HG03060 (cell line): ENCODE results near the gene RIPPLY2.

Experiments
- ATAC-seq: cut with Tn5 transposase; IDR thresholded peaks from one replicate; pipeline ENCODE4 v1.9.1; 2021; ENCODE audit warnings: low read depth, moderate number of reproducible peaks; ENCODE audit not compliant: unreplicated experiment

Gene RIPPLY2

GRCh38 chr6:83859410-83860358 is 6.5 kb downstream of the RIPPLY2 start, which contains the start of gene CYB5R4:
CYB5R4 (plus strand) TSS chr6:83859689; CDS start chr6:83859783, 94 bp downstream.
- ATAC-seq = peak; percentile 93

- no peak for ATAC-seq
Observed at GRCh38 chr6:83860359-83860755, 7.2 kb downstream of the RIPPLY2 start.

GRCh38 chr6:83860782-83861495 is 7.8 kb downstream of the RIPPLY2 start:
- ATAC-seq = no peak

GRCh38 chr6:83862776-83863471 is 9.8 kb downstream of the RIPPLY2 start:
- ATAC-seq = no peak

GRCh38 chr6:83867043-83867442 is 13.9 kb downstream of the RIPPLY2 start:
- ATAC-seq = no peak

GRCh38 chr6:83867527-83868161 is 14.5 kb downstream of the RIPPLY2 start:
- ATAC-seq = no peak

GRCh38 chr6:83868639-83869038 is 15.5 kb downstream of the RIPPLY2 start:
- ATAC-seq = no peak

- ATAC-seq = no peak
Observed at GRCh38 chr6:83870649-83871048, 17.5 kb downstream of the RIPPLY2 start.

GRCh38 chr6:83872386-83873118 is 19.4 kb downstream of the RIPPLY2 start:
- ATAC-seq = no peak

GRCh38 chr6:83873869-83874268 is 20.7 kb downstream of the RIPPLY2 start:
- ATAC-seq = no peak

GRCh38 chr6:83875843-83876242 is 22.7 kb downstream of the RIPPLY2 start:
- ATAC-seq = no peak

GRCh38 chr6:83878902-83879644 is 25.9 kb downstream of the RIPPLY2 start:
- no peak for ATAC-seq

GRCh38 chr6:83879746-83880145 is 26.6 kb downstream of the RIPPLY2 start:
- ATAC-seq = no peak

GRCh38 chr6:83883240-83883639 is 30.1 kb downstream of the RIPPLY2 start:
- ATAC-seq = no peak

- peak; percentile 74 for ATAC-seq
Observed at GRCh38 chr6:83884523-83884922, 31.4 kb downstream of the RIPPLY2 start.

- ATAC-seq = no peak
Observed at GRCh38 chr6:83885984-83886383, 32.8 kb downstream of the RIPPLY2 start.

- ATAC-seq = no peak
Observed at GRCh38 chr6:83889621-83890020, 36.5 kb downstream of the RIPPLY2 start.

- no peak for ATAC-seq
Observed at GRCh38 chr6:83890520-83890919, 37.4 kb downstream of the RIPPLY2 start.

- ATAC-seq = no peak
Observed at GRCh38 chr6:83891586-83891985, 38.4 kb downstream of the RIPPLY2 start.
